ENCODE data around the gene PNLIPRP2.

GRCh38 chr10:116684781-116685180 is 64.0 kb downstream of the PNLIPRP2 start:
- TF ChIP-seq CTCF (IDR thresholded peaks at IDR 0.05) (no peak), POLR2A (IDR thresholded peaks at IDR 0.05) (no peak)
